GM12875 (cell line): ENCODE results near the gene NIPAL3.
"Not testable (repeated sequence)": the region's sequence is repeated elsewhere in the genome, so short reads cannot be mapped to it uniquely, and the experiment has no call there.

Experiments used
- H3K4me3 ChIP-seq: one replicate; pipeline ENCODE4 v1.5.1; 2011; ENCODE audit warnings: low read depth, low read length, control low read depth
- TF ChIP-seq, protein P1 (sequence below): IDR thresholded peaks from 2 replicates; pipeline ENCODE4 v1.5.1; 2011; ENCODE audit warnings: low read depth, mild to moderate bottlenecking, control low read depth, inconsistent platforms, low read length, moderate library complexity, borderline replicate concordance; ENCODE audit not compliant: insufficient read depth

NIPAL3 gene

DNA sequence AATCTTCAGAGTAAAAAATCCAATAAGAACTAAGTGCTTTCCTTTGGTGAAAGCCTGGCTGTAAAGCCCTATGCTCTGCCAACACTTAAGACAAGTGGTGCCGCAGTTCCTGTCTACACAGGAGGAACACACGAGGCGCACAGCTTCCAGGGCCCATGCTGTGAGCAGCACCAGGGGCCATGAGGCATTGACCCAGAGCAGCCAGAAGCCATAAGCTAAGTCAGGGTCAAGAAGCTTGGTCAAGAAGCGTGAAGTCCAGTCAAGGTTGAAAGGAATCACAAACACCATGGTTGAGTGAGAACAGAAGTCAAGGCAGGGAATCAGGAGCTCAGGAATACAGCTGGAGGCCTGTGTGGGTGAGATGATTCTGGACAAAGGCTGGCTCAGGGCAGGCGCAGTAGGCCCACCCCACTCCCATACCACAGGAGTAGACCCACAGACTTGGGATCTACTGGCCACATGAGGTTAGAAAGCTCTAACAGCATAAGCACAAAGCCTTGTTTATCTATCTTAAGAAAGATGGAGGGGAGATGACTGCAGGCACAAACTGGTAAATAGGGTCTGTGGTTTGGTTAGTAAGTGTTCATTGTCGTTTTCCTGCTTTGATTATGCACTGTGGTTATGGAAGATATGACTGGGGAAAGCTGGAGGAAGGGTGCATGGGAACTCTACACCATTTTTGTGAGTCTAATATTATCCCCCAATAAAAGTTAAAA lies 44.1 kb downstream of the NIPAL3 start:
- TF ChIP-seq, protein P1, sequence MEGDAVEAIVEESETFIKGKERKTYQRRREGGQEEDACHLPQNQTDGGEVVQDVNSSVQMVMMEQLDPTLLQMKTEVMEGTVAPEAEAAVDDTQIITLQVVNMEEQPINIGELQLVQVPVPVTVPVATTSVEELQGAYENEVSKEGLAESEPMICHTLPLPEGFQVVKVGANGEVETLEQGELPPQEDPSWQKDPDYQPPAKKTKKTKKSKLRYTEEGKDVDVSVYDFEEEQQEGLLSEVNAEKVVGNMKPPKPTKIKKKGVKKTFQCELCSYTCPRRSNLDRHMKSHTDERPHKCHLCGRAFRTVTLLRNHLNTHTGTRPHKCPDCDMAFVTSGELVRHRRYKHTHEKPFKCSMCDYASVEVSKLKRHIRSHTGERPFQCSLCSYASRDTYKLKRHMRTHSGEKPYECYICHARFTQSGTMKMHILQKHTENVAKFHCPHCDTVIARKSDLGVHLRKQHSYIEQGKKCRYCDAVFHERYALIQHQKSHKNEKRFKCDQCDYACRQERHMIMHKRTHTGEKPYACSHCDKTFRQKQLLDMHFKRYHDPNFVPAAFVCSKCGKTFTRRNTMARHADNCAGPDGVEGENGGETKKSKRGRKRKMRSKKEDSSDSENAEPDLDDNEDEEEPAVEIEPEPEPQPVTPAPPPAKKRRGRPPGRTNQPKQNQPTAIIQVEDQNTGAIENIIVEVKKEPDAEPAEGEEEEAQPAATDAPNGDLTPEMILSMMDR: no peak
- no peak overlapping the region for H3K4me3 ChIP-seq

DNA sequence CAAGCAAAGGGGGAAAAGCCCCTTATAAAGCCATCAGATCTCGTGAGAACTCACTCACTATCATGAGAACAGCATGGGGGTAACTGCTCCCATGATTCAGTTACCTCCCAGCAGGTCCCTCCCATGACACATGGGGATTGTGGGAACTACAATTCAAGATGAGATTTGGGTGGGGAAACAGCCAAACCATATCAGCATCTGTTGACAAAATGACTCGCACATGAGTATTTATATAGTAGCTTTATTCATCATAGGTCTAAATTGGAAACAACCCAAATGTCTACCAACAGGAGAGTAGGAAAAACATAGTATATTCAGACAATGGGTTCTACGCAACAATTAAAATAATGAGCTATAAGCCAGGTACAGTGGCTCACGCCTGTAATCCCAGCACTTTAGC lies 46.5 kb downstream of the NIPAL3 start:
- not testable (repeated sequence) for H3K4me3 ChIP-seq

- TF ChIP-seq, protein P1: no peak
- H3K4me3 ChIP-seq: no peak overlapping the region
Measured at GRCh38 chr1:24463776-24464735, 48.5 kb downstream of the NIPAL3 start.

- no peak overlapping the region for H3K4me3 ChIP-seq
- TF ChIP-seq, protein P1: no peak
Measured at GRCh38 chr1:24465099-24465498, 49.5 kb downstream of the NIPAL3 start.

DNA sequence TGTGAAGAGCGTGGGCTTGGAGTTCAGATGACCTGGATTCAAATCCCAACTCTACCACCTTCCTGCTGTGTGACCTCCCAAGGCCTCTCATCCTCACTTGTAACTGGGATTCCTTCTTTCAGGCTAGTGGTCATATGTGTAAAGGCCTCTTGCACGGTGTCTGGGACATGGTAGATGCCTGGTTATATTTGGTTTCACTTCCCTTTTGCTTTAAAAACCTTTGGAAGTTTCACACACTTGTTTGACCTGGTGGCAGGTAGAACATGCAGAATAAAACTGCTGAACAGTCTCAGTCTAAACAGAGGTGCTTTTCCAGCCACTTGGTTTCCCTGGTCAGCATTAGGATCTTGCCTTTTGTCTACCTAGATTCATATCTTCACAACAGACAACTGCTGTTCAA lies 50.0 kb downstream of the NIPAL3 start:
- TF ChIP-seq, protein P1: no peak
- H3K4me3 ChIP-seq: no peak overlapping the region

DNA sequence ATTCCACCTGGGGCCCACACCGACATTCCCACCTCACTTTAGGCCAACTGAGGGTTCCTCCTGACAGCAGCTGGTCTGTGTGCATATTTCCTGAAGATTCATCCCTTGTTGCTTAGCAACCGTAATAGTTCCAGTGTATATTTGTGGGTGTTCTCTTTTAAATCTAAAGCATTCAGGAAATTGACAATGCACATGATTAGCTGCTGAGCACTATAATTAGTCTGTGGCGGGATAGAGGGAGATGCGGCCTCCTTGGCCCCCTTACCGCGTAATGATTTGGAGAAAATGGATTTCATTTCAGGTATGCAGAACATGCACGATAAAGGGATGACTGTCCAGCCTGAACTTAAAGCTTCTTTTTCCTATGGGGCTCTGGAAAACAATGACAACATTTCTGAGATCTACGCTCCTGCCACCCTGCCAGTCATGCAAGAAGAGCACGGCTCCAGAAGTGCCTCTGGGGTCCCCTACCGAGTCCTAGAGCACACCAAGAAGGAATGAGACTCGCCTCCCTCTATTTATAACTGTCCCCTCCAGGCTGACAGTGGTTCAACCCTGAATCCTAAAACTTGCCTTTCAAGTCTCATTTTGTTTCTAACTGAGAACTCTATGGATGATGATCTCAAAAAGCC lies 53.2 kb downstream of the NIPAL3 start:
- no peak overlapping the region for H3K4me3 ChIP-seq
- TF ChIP-seq, protein P1: no peak

DNA sequence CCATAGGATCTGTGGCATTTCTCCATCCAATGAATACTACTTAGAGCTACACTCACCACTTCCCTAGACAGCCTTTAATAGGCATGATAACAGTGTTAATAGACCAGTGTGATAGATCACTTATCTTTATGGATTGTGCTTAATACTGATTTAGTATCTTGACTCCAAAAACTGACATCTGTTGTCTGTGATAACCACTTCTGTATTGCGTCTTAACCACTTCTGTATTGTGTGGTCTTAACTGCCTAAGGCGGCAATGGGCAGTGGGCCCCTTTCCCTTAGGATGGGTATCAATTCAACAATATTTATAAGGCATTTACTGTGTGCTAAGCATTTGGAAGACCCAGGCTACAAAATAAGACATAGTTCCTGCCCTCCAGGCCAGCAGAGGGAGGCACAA lies 55.0 kb downstream of the NIPAL3 start:
- TF ChIP-seq, protein P1: no peak
- no peak overlapping the region for H3K4me3 ChIP-seq
